Kidney epithelial cell (primary cell): Measurements from ENCODE around the gene RIOK3. TPM values are rescaled to one million over a fixed set of nuclear protein-coding genes. Genes with fewer than 3 reads are reported as not detected.

Experiments
- DNase-seq: peaks from one replicate; pipeline ENCODE4 v3.0.0-alpha.2; 2010; ENCODE audit warnings: low read depth
- H3K27me3 ChIP-seq: 2 replicates; pipeline ENCODE4 v1.6.0; 2011; ENCODE audit warnings: low read length; ENCODE audit not compliant: control insufficient read depth, insufficient read depth
- H3K36me3 ChIP-seq: 2 replicates; pipeline ENCODE4 v1.5.1; 2011; ENCODE audit warnings: low read length; ENCODE audit not compliant: control insufficient read depth, insufficient read depth
- H3K4me3 ChIP-seq: 2 replicates; pipeline ENCODE4 v1.5.1; 2011; ENCODE audit warnings: low read depth, mild to moderate bottlenecking, control low read depth, low read length
- CTCF ChIP-seq: IDR thresholded peaks from 2 replicates; pipeline ENCODE4 v1.5.1; 2011; ENCODE audit warnings: mild to moderate bottlenecking, moderate library complexity, low read length, control low read depth, inconsistent platforms; ENCODE audit not compliant: insufficient read depth, poor library complexity, severe bottlenecking
- total RNA-seq: library from RNA; depleted of rRNA; stranded (reverse); fragments of >200 nt; gene quantifications from 2 replicates; pipeline ENCODE4 v1.2.3, GENCODE V29; 2015

RIOK3 gene
- total RNA-seq, 1 donor from 2014 or later = 79.8 TPM

- no peak for DNase-seq
- Histone ChIP-seq H3K27me3 (no peaks in the 10 kb centered on the region), H3K4me3 (no peak overlapping the region), H3K36me3 (peaks cover 6% of the 10 kb centered on the region)
- no peak for TF ChIP-seq CTCF
Observed at GRCh38 chr18:23530195-23530594, 77.1 kb downstream of the RIOK3 start.

- no peak for TF ChIP-seq CTCF
- no peak for DNase-seq
- Histone ChIP-seq H3K4me3 (no peak overlapping the region), H3K27me3 (no peaks in the 10 kb centered on the region), H3K36me3 (peaks cover 9% of the 10 kb centered on the region)
Observed at GRCh38 chr18:23531912-23532311, 78.8 kb downstream of the RIOK3 start.

Other genes starting within 250 kb of the RIOK3 start
- gene RMC1, start 50.2 kb downstream of the RIOK3 start, total RNA-seq = 32.8 and 33.4 TPM in 2 replicates
- 111 and 123 TPM in 2 replicates for gene NPC1, start 133.2 kb downstream of the RIOK3 start, total RNA-seq
- gene ANKRD29, start 209.6 kb downstream of the RIOK3 start, total RNA-seq = 0.27 and 0.58 TPM in 2 replicates
- 126 TPM in 2 replicates for gene LAMA3, start 236.2 kb downstream of the RIOK3 start, total RNA-seq